Measurements from ENCODE around the gene CCDC188. TPM values are rescaled to one million over a fixed set of nuclear protein-coding genes. Genes with fewer than 3 reads are reported as not detected.

The CCDC188 gene
- total RNA-seq, 2 experiments from 2014 or later = not detected

- no peaks in the 10 kb centered on the region for H3K9me3 Mint-ChIP-seq
- TF ChIP-seq CTCF (IDR thresholded peaks at IDR 0.05) = no peak
- H3K4me1 Mint-ChIP-seq (ENCODE audit: low read depth) = peaks cover 22% of the 10 kb centered on the region
- Histone ChIP-seq H3K36me3 (ENCODE audit: insufficient read depth, low read length) (peaks cover 73% of the 10 kb centered on the region), H3K27me3 (ENCODE audit: control insufficient read depth in 1 of 2, insufficient read depth in 2 of 2, low read length in 2 of 2) (peaks cover 0 to 5% of the 10 kb centered on the region in 2 experiments), H3K4me1 (ENCODE audit: insufficient read depth, low read length) (peaks cover 49% of the 10 kb centered on the region), H3K27ac (ENCODE audit: low read depth in 1 of 2, low read length in 2 of 2) (no peak overlapping the region), H3K4me3 (ENCODE audit: low read length) (no peak overlapping the region), H3K9me3 (ENCODE audit: control insufficient read depth in 1 of 2, insufficient read depth in 1 of 2, low read length in 2 of 2) (peaks cover 0 to 7% of the 10 kb centered on the region in 2 experiments)
- H3K27ac Mint-ChIP-seq = no peak overlapping the region
- ChIA-PET CTCF (interaction anchor here (2.7 kb wide), 1 partner anchor 143 kb away, joined by 6 read pairs; no protein-coding TSS in a partner anchor), POLR2A (interaction anchor here (0.7 kb wide), 1 partner anchor 12 kb away, joined by 4 read pairs; no protein-coding TSS in a partner anchor)
- no peak overlapping the region for H3K4me3 Mint-ChIP-seq
- intact Hi-C loops (cut with DNase I, micrococcal nuclease) = loop anchor here in 1 of 2 experiments (5.0 to 10.0 kb wide), 3 partner anchors 141 to 282 kb away; partner anchors contain the start of genes GNB1L, RTL10 and ZNF74
- ATAC-seq (ENCODE audit: poor library complexity) = no peak
- no peak for DNase-seq
- no peaks in the 10 kb centered on the region for H3K27me3 Mint-ChIP-seq
- peaks cover 64% of the 10 kb centered on the region for H3K36me3 Mint-ChIP-seq (ENCODE audit: low read depth)
Measured at GRCh38 chr22:20112623-20113511, 38.0 kb downstream of the CCDC188 start.

GRCh38 chr22:20111689-20112622 is 38.9 kb downstream of the CCDC188 start:
- Histone ChIP-seq H3K9me3 (ENCODE audit: control insufficient read depth in 1 of 2, insufficient read depth in 1 of 2, low read length in 2 of 2) (peaks cover 0 to 7% of the 10 kb centered on the region in 2 experiments), H3K27ac (ENCODE audit: low read depth in 1 of 2, low read length in 2 of 2) (peak overlapping the region in 1 of 2 donors; percentile 37), H3K36me3 (ENCODE audit: insufficient read depth, low read length) (peaks cover 82% of the 10 kb centered on the region), H3K4me3 (ENCODE audit: low read length) (no peak overlapping the region), H3K27me3 (ENCODE audit: control insufficient read depth in 1 of 2, insufficient read depth in 2 of 2, low read length in 2 of 2) (peaks cover 0 to 5% of the 10 kb centered on the region in 2 experiments), H3K4me1 (ENCODE audit: insufficient read depth, low read length) (peaks cover 47% of the 10 kb centered on the region)
- Mint-ChIP-seq H3K9me3 (no peaks in the 10 kb centered on the region), H3K27me3 (no peaks in the 10 kb centered on the region), H3K4me1 (ENCODE audit: low read depth) (peaks cover 17% of the 10 kb centered on the region), H3K27ac (peak overlapping the region; percentile 69), H3K36me3 (ENCODE audit: low read depth) (peaks cover 65% of the 10 kb centered on the region), H3K4me3 (no peak overlapping the region)
- no peak for TF ChIP-seq CTCF (IDR thresholded peaks at IDR 0.05)
- intact Hi-C loops (cut with DNase I, micrococcal nuclease) = loop anchor here in 1 of 2 experiments (5.0 to 10.0 kb wide), 3 partner anchors 140 to 283 kb away; partner anchors contain the start of genes GNB1L, RTL10 and ZNF74
- DNase-seq = no peak
- no peak for ATAC-seq (ENCODE audit: poor library complexity)
- POLR2A ChIA-PET = interaction anchor here (0.7 kb wide), 1 partner anchor 11 kb away, joined by 4 read pairs; no protein-coding TSS in a partner anchor
- CTCF ChIA-PET = interaction anchor here (0.7 to 2.7 kb wide), 6 partner anchors 11 to 142 kb away, joined by 3 to 6 read pairs (median 4); no protein-coding TSS in a partner anchor

Measured in CD4-positive, alpha-beta T cell (primary cell).